GM19043 (cell line): ENCODE measurements around the gene SNN.

Source experiments
- ATAC-seq: cut with Tn5 transposase; IDR thresholded peaks from one replicate; pipeline ENCODE4 v1.9.1; 2021; ENCODE audit warnings: low read depth; ENCODE audit not compliant: unreplicated experiment

SNN gene

GRCh38 chr16:11667824-11668622, at the start of gene SNN:
TSS of gene SNN (plus strand) at chr16:11668455. CDS start at chr16:11676060, 7,605 bp downstream.
- ATAC-seq: peak; percentile 49

DNA sequence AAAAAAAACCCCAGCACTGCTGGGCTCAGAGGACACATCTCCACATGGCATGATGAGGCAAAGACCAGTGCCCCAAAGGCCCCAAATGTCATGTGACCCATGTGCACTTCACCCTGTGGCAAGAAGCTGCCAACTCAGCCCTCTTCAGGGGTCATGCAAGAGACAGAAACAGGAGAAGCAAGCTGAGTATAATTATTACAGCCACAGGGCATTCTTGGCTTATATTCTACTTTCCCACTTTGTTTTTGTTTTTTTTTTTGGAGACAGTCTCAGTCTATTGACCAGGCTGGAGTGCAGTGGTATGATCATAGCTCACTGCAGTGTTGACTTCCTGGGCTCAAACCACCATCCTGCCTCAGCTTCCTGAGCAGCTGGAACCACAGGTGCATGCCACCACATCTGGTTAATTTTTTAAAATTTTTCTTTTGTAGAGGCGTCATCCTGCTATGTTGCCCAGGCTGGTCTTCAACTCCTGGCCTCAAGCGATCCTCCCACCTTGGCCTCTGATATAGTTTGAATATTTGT, 48.9 kb upstream of the SNN start:
- ATAC-seq: no peak

- ATAC-seq: no peak
Observed at GRCh38 chr16:11620243-11621003, 47.8 kb upstream of the SNN start.

DNA sequence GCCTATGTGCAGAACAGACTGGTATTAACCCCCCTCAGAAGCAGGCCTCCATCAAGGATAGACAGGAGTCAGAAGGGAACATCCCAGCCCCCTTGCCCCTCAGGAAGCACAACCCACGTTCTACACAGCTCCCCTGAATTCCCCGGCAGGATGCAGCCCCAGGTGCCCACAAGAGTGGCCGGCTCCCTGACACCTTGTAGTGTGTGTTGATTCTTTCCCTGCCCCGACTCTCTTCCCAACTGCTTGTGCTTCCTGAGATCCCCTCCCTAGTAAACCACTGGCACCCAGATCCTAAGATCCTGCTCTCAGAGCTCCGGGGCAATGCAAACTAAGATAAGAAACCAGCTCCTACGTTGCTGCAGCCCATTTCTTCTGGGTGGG, 46.7 kb upstream of the SNN start:
- no peak for ATAC-seq

GRCh38 chr16:11621920-11622651, 46.2 kb upstream of the SNN start:
- no peak for ATAC-seq

- ATAC-seq: no peak
Observed at GRCh38 chr16:11624205-11624604, 44.0 kb upstream of the SNN start.

DNA sequence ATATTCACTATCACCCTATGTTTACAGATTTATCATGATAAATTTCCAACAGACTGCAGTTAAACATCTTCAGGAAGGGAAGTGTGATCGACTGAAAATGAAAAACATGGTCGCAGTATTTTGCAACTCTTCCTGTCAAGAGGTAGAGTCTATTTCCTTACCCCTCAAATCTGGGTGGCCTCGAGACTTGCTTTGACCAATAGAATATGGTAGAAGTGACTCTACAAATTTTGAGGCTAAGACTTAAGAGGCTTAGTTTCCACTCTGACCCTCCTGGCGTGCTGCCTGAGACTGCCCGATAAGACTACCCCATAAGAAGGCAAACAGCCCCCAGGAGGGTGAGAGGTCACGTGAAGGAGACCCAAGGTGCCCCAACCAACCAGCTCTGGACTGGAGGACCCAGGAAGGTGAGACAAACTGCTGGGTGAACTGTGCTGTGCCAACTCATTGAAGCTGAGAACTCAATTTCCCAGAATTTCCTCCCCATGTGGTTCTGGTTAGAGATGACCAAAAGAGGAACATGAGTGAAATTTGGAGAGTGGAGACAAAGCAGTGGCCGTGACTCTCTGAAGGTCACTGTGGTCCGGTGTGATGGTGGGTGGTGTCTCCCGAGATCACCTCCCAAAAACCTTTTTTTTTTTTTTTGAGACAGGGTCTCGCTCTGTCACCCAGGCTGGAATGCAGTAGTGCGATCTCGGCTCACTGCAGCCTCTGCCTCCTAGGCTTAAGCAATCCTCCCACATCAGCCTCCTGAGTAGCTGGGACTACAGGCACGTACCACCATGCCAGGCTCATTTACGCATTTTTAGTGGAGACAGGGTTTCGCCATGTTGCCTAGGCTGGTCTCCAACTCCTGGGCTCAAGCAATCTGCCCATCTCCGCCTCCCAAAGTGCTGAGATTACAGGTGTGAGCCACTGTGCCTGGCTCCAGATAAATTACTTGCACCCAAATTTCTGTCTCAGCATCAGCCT, 43.3 kb upstream of the SNN start:
- ATAC-seq: no peak

DNA sequence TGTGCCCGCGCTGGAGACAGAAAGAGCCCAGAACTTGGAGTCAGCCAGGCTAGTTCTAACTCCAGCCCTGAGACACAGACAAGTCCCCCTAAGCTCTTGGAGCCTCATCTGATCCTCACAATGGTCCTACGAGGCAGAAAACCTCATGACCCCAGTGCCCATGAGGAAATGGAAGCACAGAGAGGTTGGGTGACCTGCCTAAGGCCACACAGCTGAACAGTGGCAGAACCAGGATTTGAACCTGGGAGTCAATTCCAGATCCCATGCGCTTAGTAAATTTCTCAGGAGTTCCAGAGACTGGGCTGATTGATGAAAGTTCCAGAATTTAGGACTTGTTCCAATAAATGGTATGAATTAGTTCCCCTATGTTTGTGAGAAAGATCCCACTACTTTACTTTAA, 42.5 kb upstream of the SNN start:
- ATAC-seq: no peak

DNA sequence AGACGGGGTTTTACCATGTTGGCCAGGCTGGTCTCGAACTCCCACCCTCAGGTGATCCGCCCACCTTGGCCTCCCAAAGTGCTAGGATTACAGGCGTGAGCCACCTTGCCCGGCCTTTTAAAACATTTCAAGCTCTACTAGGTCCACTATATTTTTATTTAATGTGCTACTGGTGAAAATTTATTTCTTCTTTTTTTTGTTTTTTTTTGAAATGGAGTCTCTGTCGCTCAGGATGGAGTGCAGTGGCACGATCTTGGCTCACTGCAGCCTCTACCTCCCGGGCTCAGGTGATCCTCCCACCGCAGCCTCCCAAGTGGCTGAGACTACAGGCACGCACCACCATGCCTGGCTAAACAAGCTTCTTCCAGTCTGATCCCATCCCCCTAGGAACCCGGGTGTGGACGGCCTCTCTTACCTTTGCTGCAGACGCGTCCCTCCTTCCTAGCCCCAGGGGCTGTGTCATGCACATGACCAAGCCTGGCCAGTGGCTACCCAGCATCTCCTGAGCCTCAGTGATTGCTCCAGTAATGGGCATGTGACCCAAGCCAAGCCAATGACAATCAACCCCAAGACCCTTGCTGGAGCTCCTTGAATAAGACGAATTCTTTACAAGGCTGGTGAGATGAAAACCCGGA, 41.5 kb upstream of the SNN start:
- no peak for ATAC-seq

GRCh38 chr16:11627292-11627663, 41.0 kb upstream of the SNN start:
- ATAC-seq: no peak

- ATAC-seq: no peak
Observed at GRCh38 chr16:11627822-11628457, 40.3 kb upstream of the SNN start.

- ATAC-seq: no peak
Observed at GRCh38 chr16:11629071-11630030, 38.9 kb upstream of the SNN start.

- no peak for ATAC-seq
Observed at GRCh38 chr16:11630046-11630767, 38.0 kb upstream of the SNN start.

GRCh38 chr16:11630768-11631056, 37.5 kb upstream of the SNN start:
- no peak for ATAC-seq

GRCh38 chr16:11631214-11631613, 37.0 kb upstream of the SNN start:
- no peak for ATAC-seq

DNA sequence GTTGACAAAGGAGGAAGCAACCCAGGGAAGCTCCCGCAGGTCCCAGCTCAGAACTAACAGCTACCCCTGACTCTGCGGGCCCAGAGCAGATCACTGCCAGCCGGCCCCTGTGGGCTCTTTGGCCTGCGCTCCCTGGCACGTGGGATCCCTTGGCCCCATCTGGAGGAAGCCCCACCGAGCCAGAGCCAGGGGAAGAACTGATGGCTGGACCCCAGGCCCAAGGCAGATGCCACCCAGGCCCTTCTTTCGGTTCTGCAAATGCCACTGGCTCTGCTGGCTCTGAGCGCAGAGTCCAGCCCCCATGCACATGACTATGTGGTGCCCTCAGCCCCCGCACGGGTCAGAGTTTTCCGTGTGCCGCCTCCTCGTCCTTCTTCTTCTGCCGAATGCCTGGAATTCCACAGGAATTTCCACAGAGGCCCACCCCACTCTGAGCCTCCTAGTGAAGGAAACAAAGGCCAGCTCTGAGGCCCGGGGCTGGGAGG, 35.8 kb upstream of the SNN start:
- ATAC-seq: no peak

DNA sequence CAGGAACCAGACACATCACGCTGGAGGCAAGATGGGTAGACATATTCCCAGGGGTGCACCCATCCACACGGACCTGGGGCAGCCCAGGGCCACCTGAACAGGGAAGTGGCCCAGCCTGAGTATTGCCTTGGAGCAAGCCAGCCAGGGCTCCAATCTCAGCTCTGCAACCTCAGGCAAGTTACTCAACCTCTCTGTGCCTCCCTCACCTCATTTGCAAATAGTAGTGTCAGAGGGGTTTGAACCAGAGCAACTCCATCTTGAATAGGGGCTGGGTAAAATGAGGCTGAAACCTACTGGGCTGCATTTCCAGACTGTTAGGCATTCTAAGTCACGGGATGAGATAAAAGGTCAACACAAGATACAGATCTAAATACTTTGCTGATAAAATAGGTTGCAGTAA, 35.1 kb upstream of the SNN start:
- no peak for ATAC-seq
